DOHH2 (cell line): ENCODE data around the gene DCHS2.

ENCODE experiments used
- H3F3A ChIP-seq: fragments of 200-600 bp; sonication (generic), shearing (Covaris generic); 2 replicates; pipeline ENCODE4 v1.6.0; 2016; ENCODE audit warnings: antibody characterized with exemption, mild to moderate bottlenecking; ENCODE audit not compliant: control insufficient read depth, insufficient read depth
- H3K27ac ChIP-seq: fragments of 200-600 bp; sonication (generic); 2 replicates; pipeline ENCODE4 v1.5.1; 2014; ENCODE audit warnings: low read depth, mild to moderate bottlenecking, low read length, moderate library complexity
- H3K27me3 ChIP-seq: fragments of 200-600 bp; sonication (generic); 2 replicates; pipeline ENCODE4 v1.6.1; 2014; ENCODE audit warnings: mild to moderate bottlenecking, low read length, mixed read lengths; ENCODE audit not compliant: control insufficient read depth
- H3K36me3 ChIP-seq: fragments of 200-600 bp; sonication (generic); 2 replicates; pipeline ENCODE4 v1.6.1; 2014; ENCODE audit warnings: mild to moderate bottlenecking, low read length, moderate library complexity, mixed read lengths; ENCODE audit not compliant: control insufficient read depth
- H3K4me1 ChIP-seq: fragments of 200-600 bp; sonication (generic); 2 replicates; pipeline ENCODE4 v1.6.1; 2014; ENCODE audit warnings: mild to moderate bottlenecking, low read length, mixed read lengths; ENCODE audit not compliant: control insufficient read depth
- H3K4me2 ChIP-seq: fragments of 200-600 bp; sonication (generic); 2 replicates; pipeline ENCODE4 v1.6.0; 2014; ENCODE audit warnings: mild to moderate bottlenecking, low read length, moderate library complexity
- H3K4me3 ChIP-seq: fragments of 200-600 bp; sonication (generic); 2 replicates; pipeline ENCODE4 v1.5.1; 2014; ENCODE audit warnings: mild to moderate bottlenecking, low read length, mixed read lengths
- H3K79me2 ChIP-seq: fragments of 200-600 bp; sonication (generic); 2 replicates; pipeline ENCODE4 v1.6.1; 2014; ENCODE audit warnings: mild to moderate bottlenecking, low read length, mixed read lengths; ENCODE audit not compliant: control insufficient read depth
- H3K9me2 ChIP-seq: fragments of 200-600 bp; sonication (generic); replicated peaks from 2 replicates; pipeline ENCODE4 v1.6.1; 2014; ENCODE audit warnings: mild to moderate bottlenecking, low read length, mixed read lengths; ENCODE audit not compliant: control insufficient read depth
- H3K9me3 ChIP-seq: fragments of 200-600 bp; sonication (generic); 2 replicates; pipeline ENCODE4 v1.6.1; 2014; ENCODE audit warnings: antibody characterized with exemption, low read length, mixed read lengths; ENCODE audit not compliant: control insufficient read depth, insufficient read depth
- H4K20me1 ChIP-seq: fragments of 200-600 bp; sonication (generic); 2 replicates; pipeline ENCODE4 v1.6.0; 2014; ENCODE audit warnings: low read depth, mild to moderate bottlenecking, antibody characterized with exemption, low read length, moderate library complexity; ENCODE audit not compliant: control insufficient read depth, insufficient read depth
- CTCF ChIP-seq: fragments of 200-600 bp; sonication (generic); IDR thresholded peaks from one replicate; pipeline ENCODE4 v1.5.1; 2014; ENCODE audit warnings: antibody characterized with exemption, mild to moderate bottlenecking, low read depth, low read length; ENCODE audit not compliant: poor library complexity, severe bottlenecking
- EZH2phosphoT487 ChIP-seq: fragments of 200-600 bp; sonication (generic); IDR thresholded peaks from 2 replicates; pipeline ENCODE4 v1.6.1; 2017; ENCODE audit warnings: borderline replicate concordance, mild to moderate bottlenecking, antibody characterized with exemption, low read length, moderate library complexity, mixed read lengths

DCHS2 gene

GRCh38 chr4:154503598-154503997, 12.0 kb upstream of the DCHS2 start:
- Histone ChIP-seq H3K9me3 (no peaks in the 10 kb centered on the region), H3K36me3 (no peaks in the 10 kb centered on the region), H4K20me1 (no peaks in the 10 kb centered on the region), H3F3A (no peaks in the 10 kb centered on the region), H3K4me1 (no peaks in the 10 kb centered on the region), H3K9me2 (no peaks in the 10 kb centered on the region), H3K4me3 (no peak overlapping the region), H3K27me3 (peaks cover 4% of the 10 kb centered on the region), H3K27ac (no peak overlapping the region), H3K79me2 (no peaks in the 10 kb centered on the region), H3K4me2 (no peak overlapping the region)
- TF ChIP-seq CTCF (peak; percentile 56), EZH2phosphoT487 (no peak)

- H3K4me3 ChIP-seq: no peak overlapping the region
- H3K4me2 ChIP-seq: no peak overlapping the region
- H3K4me1 ChIP-seq: no peaks in the 10 kb centered on the region
- no peak for TF ChIP-seq EZH2phosphoT487
- no peak for TF ChIP-seq CTCF
- H3K9me2 ChIP-seq: no peaks in the 10 kb centered on the region
- H3K79me2 ChIP-seq: no peaks in the 10 kb centered on the region
- H3K27me3 ChIP-seq: peaks cover 3% of the 10 kb centered on the region; the same call in 1 of the 2 replicates
- no peaks in the 10 kb centered on the region for H3K36me3 ChIP-seq
- H3K27ac ChIP-seq: no peak overlapping the region
- no peaks in the 10 kb centered on the region for H3F3A ChIP-seq
- H3K9me3 ChIP-seq: no peaks in the 10 kb centered on the region
- no peaks in the 10 kb centered on the region for H4K20me1 ChIP-seq
Measured at GRCh38 chr4:154502111-154502510, 10.5 kb upstream of the DCHS2 start.

- Histone ChIP-seq H3K4me3 (no peak overlapping the region), H3K4me2 (no peak overlapping the region), H3K27ac (no peak overlapping the region), H3F3A (no peaks in the 10 kb centered on the region), H3K4me1 (no peaks in the 10 kb centered on the region), H3K27me3 (peaks cover 3% of the 10 kb centered on the region; the same call in 1 of the 2 replicates), H3K9me3 (no peaks in the 10 kb centered on the region), H3K36me3 (no peaks in the 10 kb centered on the region), H3K79me2 (no peaks in the 10 kb centered on the region), H3K9me2 (no peaks in the 10 kb centered on the region), H4K20me1 (no peaks in the 10 kb centered on the region)
- TF ChIP-seq CTCF (no peak), EZH2phosphoT487 (no peak)
Measured at GRCh38 chr4:154497889-154498288, 6.3 kb upstream of the DCHS2 start.
